ENCODE data around the gene SAMD4A. TPM values are rescaled to one million over a fixed set of nuclear protein-coding genes. Genes with fewer than 3 reads are reported as not detected.

The SAMD4A gene
- total and polyA plus RNA-seq, 12 donors: 14.0 to 284 (median 191) TPM

DNA sequence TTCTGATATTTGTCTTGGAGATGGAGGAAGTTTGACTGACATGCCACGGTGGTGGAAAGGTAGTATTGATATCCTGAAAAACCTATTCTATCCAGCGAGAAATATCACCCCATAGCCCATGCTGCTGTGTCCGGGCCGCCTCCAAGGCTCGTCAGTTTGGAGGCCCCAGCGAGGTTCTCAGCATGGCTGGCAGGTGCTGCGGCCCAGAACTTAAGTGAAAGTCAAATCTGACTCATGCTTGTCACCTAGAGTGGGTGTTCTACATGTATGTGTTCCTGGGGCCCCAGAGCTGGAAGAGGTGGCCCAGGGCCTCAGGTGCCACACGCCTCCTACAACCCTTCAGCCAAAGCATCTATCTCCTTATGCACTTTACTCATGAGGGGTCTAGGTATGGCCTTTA is 242.8 kb downstream of the SAMD4A start:
- no peak for ATAC-seq
- Histone ChIP-seq H3K4me3 (no peak overlapping the region), H3K27ac (no peak overlapping the region), H3K9me3 (no peaks in the 10 kb centered on the region), H3K27me3 (no peaks in the 10 kb centered on the region), H3K4me1 (peaks cover 0 to 11% (median 9%) of the 10 kb centered on the region in 9 donors), H3K36me3 (no peaks in the 10 kb centered on the region)
- no peak for TF ChIP-seq CTCF (IDR thresholded peaks at IDR 0.05)
- 91% methylated on average over 8 of the region's 8 CpGs for WGBS, 2 donors
- intact Hi-C loops (cut with DNase I): loop anchor here in 4 of 10 donors (5.0 to 10.0 kb wide), 5 partner anchors 83 to 247 kb away; partner anchors contain the start of gene SAMD4A (in 2 of the 4)
- DNase-seq: no peak

DNA sequence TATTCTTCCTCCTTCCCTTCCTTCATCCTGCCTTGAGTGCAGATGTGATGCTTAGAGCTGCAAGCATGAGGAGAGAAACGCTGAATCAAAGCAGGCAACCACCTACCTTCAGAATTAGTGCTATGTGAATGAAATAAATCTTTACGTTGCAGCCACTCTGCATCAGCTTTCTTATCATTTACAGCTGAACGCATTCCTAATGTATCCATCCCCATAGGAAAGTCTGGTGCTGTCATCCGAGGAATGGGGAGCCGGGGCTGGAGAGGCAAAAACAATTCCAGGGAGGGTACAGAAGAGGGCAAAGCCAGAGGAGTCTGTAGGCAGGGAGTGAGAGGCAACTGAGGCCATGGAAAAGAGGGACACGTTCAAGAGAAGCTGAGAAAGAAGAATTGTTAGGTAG is 245.7 kb downstream of the SAMD4A start:
- intact Hi-C loops (cut with DNase I): no loop called here

GRCh38 chr14:54813081-54813480 is 246.2 kb downstream of the SAMD4A start:
- ATAC-seq (no peak), DNase-seq (no peak)
- Histone ChIP-seq H3K4me1 (no peaks in the 10 kb centered on the region), H3K9me3 (no peaks in the 10 kb centered on the region), H3K36me3 (no peaks in the 10 kb centered on the region), H3K27me3 (no peaks in the 10 kb centered on the region), H3K4me3 (no peak overlapping the region), H3K27ac (no peak overlapping the region)
- intact Hi-C loops (cut with DNase I): no loop called here
- TF ChIP-seq CTCF (IDR thresholded peaks at IDR 0.05): no peak
- 90 to 96% methylated on average over 2 of the region's 2 CpGs for WGBS, 2 donors

More for the DNA sequence above, 245.7 kb downstream of the SAMD4A start:
- Histone ChIP-seq H3K4me1 (no peaks in the 10 kb centered on the region), H3K27me3 (no peaks in the 10 kb centered on the region), H3K36me3 (no peaks in the 10 kb centered on the region), H3K27ac (no peak overlapping the region), H3K9me3 (no peaks in the 10 kb centered on the region), H3K4me3 (no peak overlapping the region)
- ATAC-seq (no peak), DNase-seq (no peak)
- 55 to 66% methylated on average over 6 of the region's 6 CpGs for WGBS, 2 donors
- TF ChIP-seq CTCF (IDR thresholded peaks at IDR 0.05): no peak

DNA sequence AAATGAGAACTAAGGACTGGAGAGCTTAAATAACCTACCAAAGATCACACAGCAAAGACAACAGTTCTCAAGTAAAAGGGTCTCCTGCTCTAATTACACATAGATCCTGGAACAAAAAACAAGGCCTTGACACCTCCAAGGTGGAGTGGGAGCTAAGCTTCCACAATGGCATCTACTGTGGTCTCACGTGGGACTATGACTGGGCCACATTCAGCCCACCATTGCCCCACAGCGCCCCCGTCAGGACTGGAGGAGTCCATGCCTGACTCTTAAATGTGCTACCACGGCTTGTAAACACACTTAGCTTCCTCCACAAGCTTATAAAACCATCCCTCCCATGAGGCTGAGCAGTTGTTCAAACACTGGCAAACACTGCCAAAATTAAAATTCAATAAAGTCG is 247.1 kb downstream of the SAMD4A start:
- intact Hi-C loops (cut with DNase I): loop anchor here in 1 of 10 donors (2.0 kb wide), 1 partner anchor 25 kb away; no protein-coding TSS in a partner anchor
- no peaks in the 10 kb centered on the region for H3K9me3 ChIP-seq
- no peak for ATAC-seq

More for the DNA sequence above, 247.1 kb downstream of the SAMD4A start:
- Histone ChIP-seq H3K27me3 (no peaks in the 10 kb centered on the region), H3K4me1 (no peaks in the 10 kb centered on the region), H3K27ac (no peak overlapping the region), H3K36me3 (no peaks in the 10 kb centered on the region), H3K4me3 (no peak overlapping the region)
- no peak for DNase-seq
- no peak for TF ChIP-seq CTCF (IDR thresholded peaks at IDR 0.05)
- 63 to 78% methylated on average over 5 of the region's 5 CpGs for WGBS, 2 donors

Measured in heart right ventricle (tissue), 16 donors.